OCI-LY1 (cell line): Measurements from ENCODE around the gene GPC2.

Experiments used
- H2AFZ ChIP-seq: fragments of 200-600 bp; sonication (generic), shearing (Covaris generic); 2 replicates; pipeline ENCODE4 v1.6.0; 2014; ENCODE audit warnings: antibody characterized with exemption, mild to moderate bottlenecking, low read length
- H3F3A ChIP-seq: fragments of 200-600 bp; sonication (generic), shearing (Covaris generic); 2 replicates; pipeline ENCODE4 v1.6.0; 2014; ENCODE audit warnings: mild to moderate bottlenecking, antibody characterized with exemption, low read length, moderate library complexity; ENCODE audit not compliant: insufficient read depth
- H3K27ac ChIP-seq: fragments of 200-600 bp; sonication (generic); 2 replicates; pipeline ENCODE4 v1.5.1; 2014; ENCODE audit warnings: low read length, mixed run types, mild to moderate bottlenecking, low read depth; ENCODE audit not compliant: poor library complexity, severe bottlenecking
- H3K27me3 ChIP-seq: fragments of 200-600 bp; sonication (generic); 2 replicates; pipeline ENCODE4 v1.6.0; 2014; ENCODE audit warnings: antibody characterized with exemption, mild to moderate bottlenecking, low read length, moderate library complexity; ENCODE audit not compliant: insufficient read depth
- H3K36me3 ChIP-seq: fragments of 200-600 bp; sonication (generic); 2 replicates; pipeline ENCODE4 v1.6.1; 2014; ENCODE audit warnings: mild to moderate bottlenecking, antibody characterized with exemption, low read length, moderate library complexity, mixed read lengths; ENCODE audit not compliant: insufficient read depth
- H3K4me1 ChIP-seq: fragments of 200-600 bp; sonication (generic); 2 replicates; pipeline ENCODE4 v1.5.1; 2014; ENCODE audit warnings: mild to moderate bottlenecking, low read length, moderate library complexity; ENCODE audit not compliant: insufficient read depth, severe bottlenecking
- H3K4me2 ChIP-seq: fragments of 200-600 bp; sonication (generic), shearing (Covaris generic); 2 replicates; pipeline ENCODE4 v1.6.1; 2014; ENCODE audit warnings: low read length
- H3K4me3 ChIP-seq: fragments of 200-600 bp; sonication (generic); 2 replicates; pipeline ENCODE4 v1.5.1; 2014; ENCODE audit warnings: low read length, low read depth, mild to moderate bottlenecking, mixed read lengths; ENCODE audit not compliant: poor library complexity, severe bottlenecking
- H3K79me2 ChIP-seq: fragments of 200-600 bp; shearing (Covaris generic); 2 replicates; pipeline ENCODE4 v1.6.1; 2016; ENCODE audit warnings: mixed run types, low read length, mixed read lengths; ENCODE audit not compliant: insufficient read depth
- H3K9ac ChIP-seq: fragments of 200-600 bp; sonication (generic), shearing (Covaris generic); 2 replicates; pipeline ENCODE4 v1.6.1; 2014; ENCODE audit warnings: mild to moderate bottlenecking, low read length, mixed read lengths
- H3K9me2 ChIP-seq: fragments of 200-600 bp; sonication (generic), shearing (Covaris generic); 2 replicates; pipeline ENCODE4 v1.6.1; 2014; ENCODE audit warnings: low read depth, mild to moderate bottlenecking, low read length, mixed read lengths
- H3K9me3 ChIP-seq: fragments of 200-600 bp; shearing (Covaris generic); 2 replicates; pipeline ENCODE4 v1.6.1; 2014; ENCODE audit warnings: low read length, mixed read lengths
- H4K20me1 ChIP-seq: fragments of 200-600 bp; sonication (generic), shearing (Covaris generic); 2 replicates; pipeline ENCODE4 v1.6.0; 2016; ENCODE audit warnings: mild to moderate bottlenecking, low read length; ENCODE audit not compliant: insufficient read depth
- EZH2 ChIP-seq: fragments of 200-600 bp; sonication (generic), shearing (Covaris generic); IDR thresholded peaks from 2 replicates; pipeline ENCODE4 v1.8.0; 2017; ENCODE audit warnings: borderline replicate concordance, mixed run types, mild to moderate bottlenecking, antibody characterized with exemption, low read length, moderate library complexity, mixed read lengths
- TF ChIP-seq, protein P1 (sequence below): fragments of 200-600 bp; sonication (generic), shearing (Covaris generic); IDR thresholded peaks from 2 replicates; pipeline ENCODE4 v1.5.1; 2017; ENCODE audit warnings: mild to moderate bottlenecking, antibody characterized with exemption, low read length, moderate library complexity, mixed read lengths

GPC2 gene

DNA sequence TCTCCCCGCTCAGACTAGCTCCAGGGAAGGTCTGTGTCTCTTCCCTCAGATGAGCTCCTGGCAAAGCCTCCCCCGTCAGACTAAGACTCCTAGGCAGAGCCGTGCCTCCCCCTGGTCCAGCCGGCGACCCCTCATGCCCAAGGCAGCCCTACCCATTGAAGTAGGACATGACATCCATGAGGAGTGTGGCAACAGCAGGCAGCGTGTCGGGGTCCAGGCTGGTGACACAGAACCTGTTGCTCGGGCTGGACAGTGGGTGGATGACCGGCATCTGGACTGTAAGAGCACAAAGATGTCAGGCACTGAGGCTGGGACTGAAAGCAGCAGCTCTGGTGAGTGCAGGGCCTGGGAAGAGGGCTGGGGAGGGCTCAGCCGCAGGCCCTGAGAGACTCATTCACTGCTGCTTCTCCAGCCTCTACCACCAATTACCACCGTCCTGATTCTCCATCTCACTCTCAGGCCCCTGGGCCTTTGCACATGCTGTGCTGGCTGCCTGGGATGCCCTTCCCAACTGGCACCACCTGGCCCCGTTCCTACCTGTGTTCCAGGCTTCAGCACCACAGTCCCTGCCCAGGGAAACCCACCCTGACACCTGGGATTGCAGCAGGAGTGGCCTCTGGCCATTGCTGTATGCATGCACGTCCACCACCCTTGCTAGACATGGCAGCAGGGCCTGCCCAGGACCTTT, 45.4 kb upstream of the GPC2 start:
- Histone ChIP-seq H3K36me3 (peaks cover 32% of the 10 kb centered on the region; the same call in 1 of the 2 replicates), H3K9me2 (no peaks in the 10 kb centered on the region), H3K4me1 (peaks cover 62% of the 10 kb centered on the region), H3K9me3 (no peaks in the 10 kb centered on the region), H3K27ac (peak overlapping the region; percentile 97), H3K79me2 (no peaks in the 10 kb centered on the region), H3F3A (0 out of 2 replicates have a peak, but pooled peaks cover 2% of the 10 kb centered on the region), H3K4me3 (peak overlapping the region; percentile 75), H2AFZ (no peak overlapping the region), H3K27me3 (no peaks in the 10 kb centered on the region), H3K9ac (peak overlapping the region; percentile 79), H4K20me1 (no peaks in the 10 kb centered on the region), H3K4me2 (peak overlapping the region; percentile 83)
- TF ChIP-seq, protein P1, sequence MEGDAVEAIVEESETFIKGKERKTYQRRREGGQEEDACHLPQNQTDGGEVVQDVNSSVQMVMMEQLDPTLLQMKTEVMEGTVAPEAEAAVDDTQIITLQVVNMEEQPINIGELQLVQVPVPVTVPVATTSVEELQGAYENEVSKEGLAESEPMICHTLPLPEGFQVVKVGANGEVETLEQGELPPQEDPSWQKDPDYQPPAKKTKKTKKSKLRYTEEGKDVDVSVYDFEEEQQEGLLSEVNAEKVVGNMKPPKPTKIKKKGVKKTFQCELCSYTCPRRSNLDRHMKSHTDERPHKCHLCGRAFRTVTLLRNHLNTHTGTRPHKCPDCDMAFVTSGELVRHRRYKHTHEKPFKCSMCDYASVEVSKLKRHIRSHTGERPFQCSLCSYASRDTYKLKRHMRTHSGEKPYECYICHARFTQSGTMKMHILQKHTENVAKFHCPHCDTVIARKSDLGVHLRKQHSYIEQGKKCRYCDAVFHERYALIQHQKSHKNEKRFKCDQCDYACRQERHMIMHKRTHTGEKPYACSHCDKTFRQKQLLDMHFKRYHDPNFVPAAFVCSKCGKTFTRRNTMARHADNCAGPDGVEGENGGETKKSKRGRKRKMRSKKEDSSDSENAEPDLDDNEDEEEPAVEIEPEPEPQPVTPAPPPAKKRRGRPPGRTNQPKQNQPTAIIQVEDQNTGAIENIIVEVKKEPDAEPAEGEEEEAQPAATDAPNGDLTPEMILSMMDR = no peak
- no peak for TF ChIP-seq EZH2

DNA sequence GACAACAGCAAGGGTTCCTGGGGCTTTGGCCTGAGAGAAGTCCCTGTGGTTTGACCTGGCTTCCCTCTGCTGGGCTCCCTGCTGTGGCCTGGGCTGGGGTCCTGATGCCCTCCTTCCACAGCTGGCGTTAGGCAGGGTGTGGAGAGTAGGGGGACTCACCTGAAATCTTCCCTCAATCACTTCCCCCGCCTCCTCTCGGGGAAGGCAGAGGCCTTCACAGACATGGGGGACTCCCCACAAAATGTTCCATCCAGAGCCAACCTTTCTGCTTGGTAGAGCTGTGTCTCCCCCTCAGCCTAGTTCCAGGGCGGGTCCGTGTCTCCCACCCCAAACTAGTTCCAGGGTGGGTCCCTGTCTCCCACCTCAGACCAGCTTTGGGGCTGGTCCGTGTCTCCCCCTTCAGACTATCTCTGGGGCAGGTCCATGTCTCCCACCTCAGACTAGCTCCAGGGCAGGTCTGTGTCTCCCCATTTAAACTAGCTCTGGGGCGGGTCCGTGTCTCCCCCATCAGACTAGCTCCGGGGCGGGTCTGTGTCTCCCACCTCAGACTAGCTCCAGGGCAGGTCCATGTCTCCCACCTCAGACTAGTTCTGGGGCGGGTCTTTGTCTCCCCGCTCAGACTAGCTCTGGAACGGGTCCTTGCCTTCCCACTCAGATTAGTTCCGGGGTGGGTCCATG, 44.7 kb upstream of the GPC2 start:
- Histone ChIP-seq H3K4me2 (peak overlapping the region; percentile 83), H3K4me3 (peak overlapping the region; percentile 75)
- TF ChIP-seq EZH2 = no peak
- TF ChIP-seq, protein P1 = no peak

DNA sequence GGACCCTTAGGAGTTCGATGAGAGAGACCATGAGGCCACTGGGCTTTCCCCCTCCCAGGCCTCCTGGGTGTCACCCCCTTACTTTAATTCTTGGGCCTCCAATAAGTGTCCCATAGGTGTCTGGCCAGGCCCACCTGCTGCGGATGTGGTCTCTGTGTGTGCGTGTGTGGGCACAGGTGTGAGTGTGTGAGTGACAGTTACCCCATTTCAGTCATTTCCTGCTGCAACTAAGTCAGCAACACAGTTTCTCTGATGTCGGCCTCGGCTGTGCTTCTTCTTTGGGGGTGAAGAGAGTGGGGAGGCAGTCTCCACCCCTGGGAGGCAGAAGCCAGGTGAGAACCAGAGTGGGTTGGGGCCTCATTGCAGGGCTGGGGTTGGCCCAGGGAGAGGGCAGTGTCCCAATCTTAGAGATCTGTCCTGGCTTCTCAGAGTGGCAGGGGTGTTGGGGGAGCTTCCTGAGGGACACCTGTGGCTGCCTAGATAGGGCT, 44.1 kb upstream of the GPC2 start:
- Histone ChIP-seq H3K4me1 (peaks cover 72% of the 10 kb centered on the region), H3K9me3 (no peaks in the 10 kb centered on the region), H3K4me3 (peak overlapping the region; percentile 75), H3K4me2 (peak overlapping the region; percentile 83), H3K9me2 (no peaks in the 10 kb centered on the region), H2AFZ (no peak overlapping the region), H4K20me1 (no peaks in the 10 kb centered on the region), H3K79me2 (no peaks in the 10 kb centered on the region), H3K27ac (peak overlapping the region; percentile 97), H3K27me3 (no peaks in the 10 kb centered on the region), H3K36me3 (peaks cover 32% of the 10 kb centered on the region; the same call in 1 of the 2 replicates), H3F3A (0 out of 2 replicates have a peak, but pooled peaks cover 2% of the 10 kb centered on the region), H3K9ac (peak overlapping the region; percentile 79)
- TF ChIP-seq EZH2 = no peak
- TF ChIP-seq, protein P1 = no peak

More for the DNA sequence above, 44.7 kb upstream of the GPC2 start:
- Histone ChIP-seq H3K27me3 (no peaks in the 10 kb centered on the region), H3F3A (0 out of 2 replicates have a peak, but pooled peaks cover 2% of the 10 kb centered on the region), H3K27ac (peak overlapping the region; percentile 97), H3K9me2 (no peaks in the 10 kb centered on the region), H3K9me3 (no peaks in the 10 kb centered on the region), H3K79me2 (no peaks in the 10 kb centered on the region), H3K4me1 (peaks cover 65% of the 10 kb centered on the region), H3K9ac (peak overlapping the region; percentile 79), H3K36me3 (peaks cover 32% of the 10 kb centered on the region; the same call in 1 of the 2 replicates), H4K20me1 (no peaks in the 10 kb centered on the region), H2AFZ (no peak overlapping the region)
